Loucy (cell line): ENCODE measurements around the gene CES1.

ENCODE experiments used
- H2AFZ ChIP-seq: fragments of 200-600 bp; sonication (generic); 2 replicates; pipeline ENCODE4 v1.6.0; 2016; ENCODE audit warnings: antibody characterized with exemption, mild to moderate bottlenecking, low read length, moderate library complexity
- H3F3A ChIP-seq: fragments of 200-600 bp; 2 replicates; pipeline ENCODE4 v1.6.0; 2016; ENCODE audit warnings: antibody characterized with exemption, low read depth, mild to moderate bottlenecking
- H3K27me3 ChIP-seq: fragments of 200-600 bp; sonication (generic); 2 replicates; pipeline ENCODE4 v1.6.1; 2014; ENCODE audit warnings: low read length, mild to moderate bottlenecking; ENCODE audit not compliant: insufficient read depth, poor library complexity, severe bottlenecking
- H3K36me3 ChIP-seq: fragments of 200-600 bp; sonication (generic); 2 replicates; pipeline ENCODE4 v1.6.1; 2016; ENCODE audit warnings: low read length; ENCODE audit not compliant: insufficient read depth
- H3K4me1 ChIP-seq: fragments of 200-600 bp; sonication (generic); 2 replicates; pipeline ENCODE4 v1.5.1; 2014; ENCODE audit warnings: low read length, mild to moderate bottlenecking; ENCODE audit not compliant: insufficient read depth, poor library complexity, severe bottlenecking
- H3K4me2 ChIP-seq: fragments of 200-600 bp; sonication (generic); 2 replicates; pipeline ENCODE4 v1.6.0; 2014; ENCODE audit warnings: antibody characterized with exemption, low read length, low read depth, mild to moderate bottlenecking; ENCODE audit not compliant: poor library complexity, severe bottlenecking
- H3K4me3 ChIP-seq: fragments of 200-600 bp; sonication (generic); 2 replicates; pipeline ENCODE4 v1.5.1; 2014; ENCODE audit warnings: low read length, mild to moderate bottlenecking, mixed read lengths; ENCODE audit not compliant: poor library complexity, severe bottlenecking
- H3K79me2 ChIP-seq: fragments of 200-600 bp; sonication (generic); 2 replicates; pipeline ENCODE4 v1.6.1; 2014; ENCODE audit warnings: low read length; ENCODE audit not compliant: insufficient read depth
- H3K9ac ChIP-seq: fragments of 200-600 bp; sonication (generic); 2 replicates; pipeline ENCODE4 v1.6.0; 2014; ENCODE audit warnings: mild to moderate bottlenecking, low read depth, low read length, moderate library complexity; ENCODE audit not compliant: poor library complexity, severe bottlenecking
- H3K9me2 ChIP-seq: fragments of 200-600 bp; sonication (generic); replicated peaks from 2 replicates; pipeline ENCODE4 v1.6.1; 2016; ENCODE audit warnings: low read depth, low read length, mixed read lengths
- H3K9me3 ChIP-seq: fragments of 200-600 bp; sonication (generic); 2 replicates; pipeline ENCODE4 v1.6.1; 2014; ENCODE audit warnings: mild to moderate bottlenecking, antibody characterized with exemption, low read length, low read depth; ENCODE audit not compliant: insufficient read depth
- H4K20me1 ChIP-seq: fragments of 200-600 bp; sonication (generic); 2 replicates; pipeline ENCODE4 v1.6.0; 2014; ENCODE audit warnings: antibody characterized with exemption, low read length, mild to moderate bottlenecking; ENCODE audit not compliant: insufficient read depth, poor library complexity, severe bottlenecking
- EZH2phosphoT487 ChIP-seq: fragments of 200-600 bp; IDR thresholded peaks from 2 replicates; pipeline ENCODE4 v1.6.1; 2018; ENCODE audit warnings: antibody characterized with exemption, mild to moderate bottlenecking, moderate library complexity, borderline replicate concordance
- TF ChIP-seq, protein P1 (sequence below): fragments of 200-600 bp; sonication (generic); conservative IDR thresholded peaks from 2 replicates; pipeline ENCODE4 v1.5.1; 2014; ENCODE audit warnings: mild to moderate bottlenecking, antibody characterized with exemption, low read length

The CES1 gene

DNA sequence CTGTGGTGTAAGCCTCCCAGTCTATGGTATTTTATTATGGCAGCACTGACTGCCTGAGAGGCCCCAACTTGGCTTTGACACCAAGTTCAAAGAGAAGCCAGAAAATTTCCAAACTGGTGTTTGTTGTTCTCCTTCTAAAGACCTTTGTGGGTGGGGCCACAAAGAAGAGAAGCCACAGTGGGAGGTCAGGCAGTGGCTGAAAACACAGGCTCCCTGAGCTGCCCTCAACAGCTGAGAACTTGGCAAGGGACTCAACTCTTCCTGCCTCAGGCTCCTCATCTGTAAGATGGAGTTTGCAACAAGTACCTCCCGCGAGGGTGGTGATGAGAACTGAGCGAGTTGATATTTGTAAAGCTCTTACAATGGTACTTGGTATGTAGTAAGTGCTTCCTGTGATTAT lies 24.1 kb upstream of the CES1 start:
- TF ChIP-seq EZH2phosphoT487: no peak
- TF ChIP-seq, protein P1, sequence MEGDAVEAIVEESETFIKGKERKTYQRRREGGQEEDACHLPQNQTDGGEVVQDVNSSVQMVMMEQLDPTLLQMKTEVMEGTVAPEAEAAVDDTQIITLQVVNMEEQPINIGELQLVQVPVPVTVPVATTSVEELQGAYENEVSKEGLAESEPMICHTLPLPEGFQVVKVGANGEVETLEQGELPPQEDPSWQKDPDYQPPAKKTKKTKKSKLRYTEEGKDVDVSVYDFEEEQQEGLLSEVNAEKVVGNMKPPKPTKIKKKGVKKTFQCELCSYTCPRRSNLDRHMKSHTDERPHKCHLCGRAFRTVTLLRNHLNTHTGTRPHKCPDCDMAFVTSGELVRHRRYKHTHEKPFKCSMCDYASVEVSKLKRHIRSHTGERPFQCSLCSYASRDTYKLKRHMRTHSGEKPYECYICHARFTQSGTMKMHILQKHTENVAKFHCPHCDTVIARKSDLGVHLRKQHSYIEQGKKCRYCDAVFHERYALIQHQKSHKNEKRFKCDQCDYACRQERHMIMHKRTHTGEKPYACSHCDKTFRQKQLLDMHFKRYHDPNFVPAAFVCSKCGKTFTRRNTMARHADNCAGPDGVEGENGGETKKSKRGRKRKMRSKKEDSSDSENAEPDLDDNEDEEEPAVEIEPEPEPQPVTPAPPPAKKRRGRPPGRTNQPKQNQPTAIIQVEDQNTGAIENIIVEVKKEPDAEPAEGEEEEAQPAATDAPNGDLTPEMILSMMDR: no peak
- Histone ChIP-seq H3F3A (no peaks in the 10 kb centered on the region), H3K9ac (no peak overlapping the region), H3K79me2 (no peaks in the 10 kb centered on the region), H3K4me2 (no peak overlapping the region), H3K27me3 (no peaks in the 10 kb centered on the region), H3K9me2 (no peaks in the 10 kb centered on the region), H3K9me3 (no peaks in the 10 kb centered on the region), H3K4me1 (no peaks in the 10 kb centered on the region), H3K36me3 (no peaks in the 10 kb centered on the region), H2AFZ (no peak overlapping the region), H4K20me1 (no peaks in the 10 kb centered on the region), H3K4me3 (no peak overlapping the region)

DNA sequence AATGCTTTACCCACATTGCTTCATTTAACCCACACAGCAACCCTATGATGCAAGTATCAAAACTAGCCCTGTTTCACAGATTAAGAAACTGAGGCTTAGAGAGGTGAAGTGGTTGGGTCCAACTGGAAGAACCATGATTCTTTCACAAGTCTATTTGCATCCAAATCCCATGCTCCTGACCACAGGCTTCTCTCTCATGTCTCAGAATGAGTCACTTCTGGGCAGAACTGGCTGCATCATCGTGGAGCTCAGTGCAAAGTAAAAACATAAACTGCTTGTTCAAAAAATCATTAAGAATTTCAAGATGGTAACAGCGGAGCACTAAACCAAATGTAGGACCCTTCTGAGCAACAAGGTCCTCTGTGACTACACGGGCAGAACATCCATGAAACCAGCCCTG lies 20.2 kb upstream of the CES1 start:
- Histone ChIP-seq H3K4me3 (no peak overlapping the region), H2AFZ (no peak overlapping the region)

GRCh38 chr16:55849536-55849935 lies 16.6 kb upstream of the CES1 start:
- Histone ChIP-seq H3K79me2 (no peaks in the 10 kb centered on the region), H3F3A (no peaks in the 10 kb centered on the region), H3K27me3 (no peaks in the 10 kb centered on the region), H3K4me2 (no peak overlapping the region), H3K4me3 (no peak overlapping the region), H3K9ac (no peak overlapping the region), H4K20me1 (no peaks in the 10 kb centered on the region), H3K36me3 (no peaks in the 10 kb centered on the region), H3K9me3 (no peaks in the 10 kb centered on the region), H3K4me1 (no peaks in the 10 kb centered on the region), H3K9me2 (no peaks in the 10 kb centered on the region), H2AFZ (no peak overlapping the region)
- TF ChIP-seq EZH2phosphoT487: no peak
- TF ChIP-seq, protein P1: no peak

More for the DNA sequence above, 20.2 kb upstream of the CES1 start:
- TF ChIP-seq EZH2phosphoT487: no peak
- TF ChIP-seq, protein P1: no peak
- no peaks in the 10 kb centered on the region for H3K27me3 ChIP-seq
- no peaks in the 10 kb centered on the region for H3K79me2 ChIP-seq
- no peak overlapping the region for H3K9ac ChIP-seq
- H4K20me1 ChIP-seq: no peaks in the 10 kb centered on the region
- H3K4me1 ChIP-seq: no peaks in the 10 kb centered on the region
- no peaks in the 10 kb centered on the region for H3K9me2 ChIP-seq
- no peak overlapping the region for H3K4me2 ChIP-seq
- no peaks in the 10 kb centered on the region for H3K9me3 ChIP-seq
- no peaks in the 10 kb centered on the region for H3F3A ChIP-seq
- H3K36me3 ChIP-seq: no peaks in the 10 kb centered on the region
